NCI-H128 (cell line): ENCODE measurements around the gene VRK1.
"Not testable (repeated sequence)": the region's sequence is repeated elsewhere in the genome, so short reads cannot be mapped to it uniquely, and the experiment has no call there.

Experiments
- DNase-seq: peaks from one replicate; lab custom pipeline; 2025; ENCODE audit not compliant: unreplicated experiment; lab: John Stamatoyannopoulos, UW

Gene VRK1, protein sequence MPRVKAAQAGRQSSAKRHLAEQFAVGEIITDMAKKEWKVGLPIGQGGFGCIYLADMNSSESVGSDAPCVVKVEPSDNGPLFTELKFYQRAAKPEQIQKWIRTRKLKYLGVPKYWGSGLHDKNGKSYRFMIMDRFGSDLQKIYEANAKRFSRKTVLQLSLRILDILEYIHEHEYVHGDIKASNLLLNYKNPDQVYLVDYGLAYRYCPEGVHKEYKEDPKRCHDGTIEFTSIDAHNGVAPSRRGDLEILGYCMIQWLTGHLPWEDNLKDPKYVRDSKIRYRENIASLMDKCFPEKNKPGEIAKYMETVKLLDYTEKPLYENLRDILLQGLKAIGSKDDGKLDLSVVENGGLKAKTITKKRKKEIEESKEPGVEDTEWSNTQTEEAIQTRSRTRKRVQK

DNA sequence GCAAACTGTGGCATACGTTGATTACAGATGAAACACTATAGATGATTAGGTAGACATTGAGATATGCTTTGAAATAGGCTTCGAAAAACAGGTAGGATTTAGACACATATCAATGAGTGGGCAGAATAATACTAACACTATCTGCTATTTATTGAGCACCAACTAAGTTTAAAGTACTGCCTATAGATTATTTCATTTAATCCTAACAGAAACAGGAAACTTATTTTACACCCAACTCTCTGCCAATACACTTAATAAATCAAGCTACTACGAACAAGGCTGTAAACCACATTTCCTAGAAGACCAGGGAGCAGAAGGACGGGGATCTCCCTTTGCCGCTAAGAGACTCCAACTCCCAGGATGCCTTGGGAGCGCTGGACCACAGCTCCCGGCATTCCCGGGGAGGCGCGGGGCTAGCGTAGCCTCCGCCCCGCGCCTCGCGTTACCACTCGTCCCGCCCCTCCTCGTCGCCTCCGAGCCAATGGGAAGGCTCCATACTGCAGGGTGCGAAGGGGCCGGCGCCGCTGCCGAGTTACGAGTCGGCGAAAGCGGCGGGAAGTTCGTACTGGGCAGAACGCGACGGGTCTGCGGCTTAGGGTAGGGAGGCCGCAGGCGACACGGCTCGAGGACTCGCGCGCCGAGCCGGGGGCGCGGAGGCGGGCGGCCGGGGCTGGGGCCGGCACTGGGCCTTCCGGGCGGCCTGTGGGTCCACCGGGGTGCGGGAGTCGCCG is at the start of gene VRK1:
VRK1 (plus strand) TSS at position 532 of the 731 bp plus-strand sequence. CDS start 36,090 bp downstream, outside the sequence.
- peak; percentile 98 for DNase-seq

DNA sequence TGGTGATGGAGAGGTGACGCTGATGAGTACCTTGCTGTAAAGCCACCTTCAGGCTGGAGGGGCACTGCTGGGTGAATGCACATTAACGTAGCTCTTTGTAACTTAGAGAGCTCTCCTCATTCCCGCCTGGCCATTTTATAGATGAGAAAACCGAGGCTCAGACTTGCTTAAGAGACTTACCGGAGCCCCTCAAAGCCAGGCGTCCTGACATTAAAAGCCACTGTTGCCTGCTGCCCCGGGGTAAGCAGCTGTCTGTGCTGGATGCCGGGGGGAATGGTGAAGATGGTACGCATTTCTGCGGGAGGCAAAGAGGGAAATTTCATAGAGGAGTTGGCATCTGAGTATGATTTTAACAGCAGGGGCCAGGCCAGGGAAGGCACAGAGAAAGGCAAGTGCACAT is 49.6 kb upstream of the VRK1 start:
- DNase-seq, result no peak

DNA sequence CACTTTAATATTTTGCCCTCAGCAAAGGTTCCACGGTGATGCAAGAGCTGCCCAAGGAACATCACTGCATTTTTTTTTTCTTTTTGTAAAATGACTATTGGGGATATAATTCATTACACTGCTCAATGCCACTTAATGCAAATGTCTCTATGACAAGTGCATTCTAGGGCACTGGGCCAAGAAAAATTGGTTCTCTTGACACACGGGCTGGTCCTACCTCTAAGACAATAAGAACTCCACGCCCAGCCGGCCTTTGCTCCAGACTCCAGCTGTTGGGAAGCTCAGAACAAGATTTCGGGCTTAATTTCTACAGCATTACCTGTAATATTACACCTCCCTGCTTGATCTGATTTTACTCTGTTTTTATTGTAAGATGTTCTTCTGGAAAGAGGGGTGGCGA is 48.8 kb upstream of the VRK1 start:
- no peak for DNase-seq

DNA sequence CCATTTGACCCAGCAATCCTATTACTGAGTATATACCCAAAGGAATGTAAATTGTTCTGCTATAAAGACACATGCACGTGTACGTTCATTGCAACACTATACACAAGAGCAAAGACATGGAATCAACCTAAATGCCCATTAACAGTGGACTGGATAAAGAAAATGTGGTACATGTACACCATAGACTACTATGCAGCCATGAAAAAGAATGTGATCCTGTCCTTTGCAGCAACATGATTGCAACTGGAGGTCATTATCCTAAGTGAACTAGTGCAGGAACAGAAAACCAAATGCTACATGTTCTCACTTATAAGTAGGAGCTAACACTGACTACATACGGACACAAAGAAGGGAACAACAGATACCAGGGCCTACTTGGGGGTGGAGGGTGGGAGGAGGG is 45.7 kb upstream of the VRK1 start:
- no peak for DNase-seq

DNA sequence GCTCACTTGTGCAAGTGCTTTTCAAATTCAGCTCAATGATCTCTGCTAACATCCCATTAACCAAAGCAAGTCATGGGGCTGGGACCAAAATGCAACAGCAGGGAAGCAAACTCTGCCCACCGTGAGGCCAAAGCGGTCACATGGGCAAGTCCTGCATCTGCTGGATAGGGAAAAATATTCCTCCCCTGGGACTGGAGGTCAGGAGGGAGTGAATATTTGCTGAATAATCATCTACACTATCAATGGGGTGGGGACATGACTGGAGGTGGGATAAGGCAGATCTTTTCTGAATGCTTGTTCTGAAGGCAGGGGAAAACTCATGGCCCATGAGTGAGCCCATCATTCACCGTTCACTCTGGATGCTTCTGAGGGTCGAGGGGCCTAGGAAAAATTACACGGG is 45.1 kb upstream of the VRK1 start:
- DNase-seq, result no peak

DNA sequence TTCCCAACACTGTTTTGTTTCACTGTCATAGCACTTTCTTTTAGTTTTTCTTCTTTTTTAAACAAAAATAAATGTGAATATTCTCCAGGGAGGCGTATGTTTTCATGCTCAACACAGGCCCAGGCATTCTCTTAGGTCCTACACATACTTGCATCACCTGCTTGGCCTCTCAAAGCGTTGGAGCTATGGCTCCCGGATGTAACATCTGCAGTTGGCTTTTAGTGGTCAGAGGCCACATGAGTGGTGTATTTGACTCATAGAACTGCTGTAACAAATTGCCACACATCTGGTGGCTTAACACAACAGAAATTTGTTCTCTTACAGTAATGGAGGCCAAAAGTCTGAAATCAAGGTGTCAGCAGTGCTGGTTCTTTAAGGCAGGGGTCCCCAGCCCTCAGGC is 44.6 kb upstream of the VRK1 start:
- DNase-seq, result no peak

DNA sequence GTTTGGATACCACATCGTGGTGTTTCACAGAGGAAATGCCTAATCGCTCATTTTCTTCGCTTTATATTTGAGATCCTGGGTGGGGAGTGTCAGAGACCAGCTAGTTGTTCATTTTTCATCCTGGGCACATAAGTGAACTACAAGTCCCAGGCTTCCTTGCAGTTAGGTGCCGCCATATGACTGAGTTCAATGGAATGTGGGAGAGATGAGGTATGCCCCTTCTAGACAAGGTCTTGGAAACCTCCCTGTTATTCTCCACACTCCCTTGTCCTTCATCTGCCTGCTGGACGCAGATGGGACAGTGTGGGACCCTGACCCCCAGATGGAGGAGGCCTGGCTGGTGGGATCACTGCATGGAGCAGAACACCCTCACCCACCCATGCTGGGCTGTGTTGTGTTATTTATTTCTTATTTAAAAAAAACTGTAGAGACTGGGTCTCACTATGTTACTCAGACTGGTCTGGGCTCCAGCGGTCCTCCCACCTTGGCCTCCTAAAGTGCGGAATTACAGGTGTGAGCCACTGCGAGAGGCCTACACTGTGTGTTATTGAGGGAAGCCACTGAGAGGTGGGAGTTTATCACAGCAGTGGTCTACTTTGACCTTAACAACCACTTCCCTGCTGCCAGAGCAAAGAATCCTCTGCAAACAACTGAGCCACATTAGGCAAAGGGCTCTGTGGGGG is 42.9 kb upstream of the VRK1 start:
- DNase-seq, result no peak

DNA sequence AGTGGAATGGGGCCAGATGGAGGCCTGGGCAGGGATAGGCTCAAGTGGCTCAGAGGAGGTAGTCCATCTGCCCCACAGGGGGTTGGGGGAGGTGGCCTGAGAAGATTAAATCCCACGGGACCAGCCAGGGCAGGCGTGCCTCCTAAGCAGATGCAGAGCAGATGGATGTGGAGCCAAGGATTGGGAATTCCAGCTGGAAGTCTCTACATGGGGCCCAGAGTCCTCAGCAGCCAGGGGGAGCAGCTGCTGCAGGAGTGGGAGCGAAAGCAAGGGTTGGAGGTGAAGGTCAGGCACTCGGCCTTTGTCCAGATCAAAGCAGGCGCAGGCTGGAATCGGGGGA is 42.4 kb upstream of the VRK1 start:
- no peak for DNase-seq

DNA sequence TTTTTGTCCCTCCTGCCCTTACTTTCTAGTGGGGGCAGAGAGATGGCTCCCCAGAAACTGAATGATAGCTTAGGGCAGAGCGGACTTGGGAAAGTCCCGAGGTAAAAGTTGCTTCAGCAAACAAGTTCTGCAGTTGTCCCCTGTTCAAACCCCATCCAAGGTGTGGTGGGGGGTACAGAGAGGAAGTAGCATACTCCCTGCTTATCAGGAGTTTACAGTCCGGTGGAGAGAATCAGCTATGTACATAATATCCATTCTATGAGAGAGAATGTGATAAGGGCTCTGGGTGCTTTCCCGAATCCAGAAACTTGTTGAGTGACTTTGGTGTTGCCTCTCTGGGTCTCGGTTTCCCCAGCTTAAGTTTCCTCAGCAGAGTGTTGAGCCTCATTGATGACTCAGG is 40.4 kb upstream of the VRK1 start:
- DNase-seq, result no peak

DNA sequence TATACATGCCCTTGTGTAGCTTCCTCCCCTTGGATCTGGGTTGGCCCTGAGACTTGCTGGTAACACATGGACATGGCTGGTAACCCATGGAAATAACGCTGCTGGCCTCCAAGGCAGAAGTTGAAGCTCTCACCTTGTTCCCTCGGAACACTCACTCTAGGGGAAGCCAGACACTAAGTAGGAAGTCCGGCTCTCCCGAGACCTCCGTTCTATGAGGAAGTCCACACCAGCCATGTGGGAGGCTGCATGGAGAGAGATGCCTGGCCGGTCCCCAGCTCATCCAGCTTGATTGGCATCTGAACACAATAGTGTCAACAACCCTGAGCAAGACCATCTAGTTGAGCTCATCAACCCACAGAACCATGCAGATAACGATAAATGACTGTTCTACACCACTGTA is 39.7 kb upstream of the VRK1 start:
- DNase-seq, result no peak

DNA sequence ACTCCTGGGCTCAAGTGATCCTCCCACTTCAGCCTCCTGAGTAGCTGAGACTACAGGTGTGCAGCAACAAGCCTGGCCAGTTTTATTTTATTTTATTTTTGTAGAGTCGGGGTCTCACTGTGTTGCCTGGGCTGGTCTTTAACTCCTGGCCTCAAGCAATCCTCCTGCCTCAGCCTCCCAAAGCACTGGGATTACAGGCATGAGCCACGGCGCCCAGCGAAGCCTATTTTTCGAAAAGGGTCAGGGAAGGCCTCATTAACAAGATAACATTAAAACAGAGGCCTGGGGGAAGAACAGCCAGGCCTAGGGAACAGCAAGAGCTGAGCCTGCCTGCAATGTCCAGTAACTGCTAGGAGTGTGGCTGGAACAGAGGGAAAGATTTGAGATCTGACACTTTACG is 36.1 kb upstream of the VRK1 start:
- no peak for DNase-seq

DNA sequence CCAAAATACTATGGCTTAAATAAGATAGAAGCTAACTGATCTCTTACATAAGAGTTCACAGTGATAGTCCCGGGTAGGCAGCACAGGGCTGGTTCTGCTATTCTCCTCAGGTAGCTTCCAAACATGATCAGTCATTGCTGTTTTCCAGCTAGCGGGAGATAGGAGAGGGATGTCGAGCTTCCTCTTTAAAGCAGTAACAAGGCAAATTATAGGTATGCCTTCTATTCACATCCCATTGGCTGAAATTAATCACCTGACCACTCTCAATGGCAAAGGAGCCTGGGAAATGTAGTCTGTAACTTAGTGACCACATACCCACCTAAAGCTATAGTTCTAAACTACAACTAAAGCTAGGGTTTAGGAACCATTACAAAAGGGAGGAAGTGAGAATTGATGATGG is 34.5 kb upstream of the VRK1 start:
- DNase-seq, result no peak

DNA sequence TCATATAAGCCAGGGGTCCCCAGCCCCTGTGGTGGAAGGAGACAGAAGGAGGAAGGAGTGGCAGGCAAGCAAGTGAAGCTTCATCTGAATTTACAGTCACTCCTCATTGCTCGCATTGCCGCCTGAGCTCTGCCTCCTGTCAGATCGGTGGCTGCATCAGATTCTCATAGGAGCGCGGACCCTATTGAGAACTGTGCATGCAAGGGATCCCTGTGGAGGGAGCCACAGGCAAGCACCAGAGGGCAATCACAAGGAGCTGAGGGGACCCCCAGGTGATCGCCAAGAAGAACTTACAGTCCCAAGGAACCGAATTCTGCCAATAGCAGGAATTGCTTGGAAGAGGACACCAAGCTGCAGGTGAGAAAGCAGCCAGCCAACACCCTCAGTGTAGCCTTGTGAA is 33.2 kb upstream of the VRK1 start:
- no peak for DNase-seq

DNA sequence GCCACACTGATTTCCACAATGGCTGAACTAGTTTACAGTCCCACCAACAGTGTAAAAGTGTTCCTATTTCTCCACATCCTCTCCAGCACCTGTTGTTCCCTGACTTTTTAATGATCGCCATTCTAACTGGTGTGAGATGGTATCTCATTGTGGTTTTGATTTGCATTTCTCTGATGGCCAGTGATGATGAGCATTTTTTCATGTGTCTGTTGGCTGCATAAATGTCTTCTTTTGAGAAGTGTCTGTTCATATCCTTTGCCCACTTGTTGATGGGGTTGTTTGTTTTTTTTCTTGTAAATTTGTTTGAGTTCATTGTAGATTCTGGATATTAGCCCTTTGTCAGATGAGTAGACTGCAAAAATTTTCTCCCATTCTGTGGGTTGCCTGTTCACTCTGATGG is 32.0 kb upstream of the VRK1 start:
- not testable (repeated sequence) for DNase-seq

DNA sequence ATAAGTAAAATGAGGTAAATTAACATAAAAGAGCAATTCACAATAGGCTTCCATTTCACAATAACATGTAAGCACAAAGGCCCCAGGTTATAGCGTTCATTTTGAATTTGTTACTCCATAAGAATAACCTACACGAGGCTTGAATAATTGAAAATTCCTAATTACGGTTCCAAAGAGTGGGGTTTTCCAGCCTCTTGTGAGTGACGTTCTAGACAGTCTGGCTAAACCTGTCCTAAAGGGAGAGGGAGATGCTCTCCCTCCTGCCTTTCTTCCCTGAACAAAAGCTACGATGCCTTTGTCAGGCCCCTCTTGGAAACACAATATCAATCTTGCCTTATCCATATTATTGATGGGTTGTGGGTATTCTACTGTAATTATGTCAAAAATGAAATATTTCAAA is 24.3 kb upstream of the VRK1 start:
- no peak for DNase-seq

DNA sequence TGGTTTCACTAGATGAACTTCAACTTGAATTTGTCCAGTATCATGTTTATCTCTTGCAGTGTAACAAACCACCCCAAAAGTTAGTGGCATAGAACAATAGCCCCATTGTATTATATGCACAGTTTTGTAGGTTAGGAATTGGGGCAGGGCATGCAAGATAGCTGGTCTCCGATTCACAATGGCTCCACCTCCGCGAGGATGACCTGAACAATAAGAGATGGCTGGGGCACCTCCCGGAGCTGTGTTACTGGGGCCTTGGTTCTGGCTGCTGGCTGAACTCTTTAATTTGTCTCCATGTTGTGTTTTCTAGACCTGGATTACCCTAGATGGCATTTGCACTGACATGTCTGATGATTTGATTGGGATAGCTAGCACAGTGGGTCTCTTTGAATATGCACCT is 20.4 kb upstream of the VRK1 start:
- DNase-seq, result no peak

DNA sequence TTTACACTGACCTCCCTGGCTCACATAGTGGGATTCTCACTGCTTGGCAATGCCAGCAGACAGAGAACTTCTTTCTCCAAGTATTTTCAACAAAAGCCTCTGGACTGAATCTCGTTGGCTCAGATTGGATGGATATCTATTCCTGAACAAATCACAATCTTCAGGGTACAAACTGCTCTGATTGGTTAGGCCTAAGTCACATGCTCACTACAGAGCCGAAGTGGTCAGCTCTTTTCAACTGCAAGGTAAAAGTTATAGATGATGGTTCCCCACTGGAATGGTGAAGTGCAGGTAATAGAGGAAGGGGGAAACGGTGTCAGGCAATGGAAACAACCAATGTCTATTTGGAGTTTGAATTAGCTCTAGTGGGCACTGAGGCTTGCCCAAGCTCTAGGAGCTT is 16.7 kb upstream of the VRK1 start:
- no peak for DNase-seq

DNA sequence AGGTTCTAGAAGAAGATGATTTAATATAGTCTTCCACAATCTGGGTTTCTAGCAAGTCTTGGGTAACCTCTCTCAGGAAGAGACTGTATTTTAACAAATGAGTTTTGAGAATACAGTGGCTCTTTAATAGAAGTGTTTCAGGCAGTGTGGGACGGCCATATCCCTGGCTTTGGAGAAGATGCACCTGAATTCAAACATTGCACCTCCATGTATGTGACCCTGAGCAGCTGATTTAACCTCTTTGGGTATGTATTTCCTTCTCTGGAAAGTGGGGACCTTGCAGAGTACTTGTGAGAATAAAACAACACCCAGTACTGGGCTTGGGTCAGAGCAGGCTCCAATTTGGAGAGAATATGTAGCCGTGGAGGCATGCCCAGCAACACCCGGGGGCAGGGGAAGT is 15.8 kb upstream of the VRK1 start:
- DNase-seq, result no peak

DNA sequence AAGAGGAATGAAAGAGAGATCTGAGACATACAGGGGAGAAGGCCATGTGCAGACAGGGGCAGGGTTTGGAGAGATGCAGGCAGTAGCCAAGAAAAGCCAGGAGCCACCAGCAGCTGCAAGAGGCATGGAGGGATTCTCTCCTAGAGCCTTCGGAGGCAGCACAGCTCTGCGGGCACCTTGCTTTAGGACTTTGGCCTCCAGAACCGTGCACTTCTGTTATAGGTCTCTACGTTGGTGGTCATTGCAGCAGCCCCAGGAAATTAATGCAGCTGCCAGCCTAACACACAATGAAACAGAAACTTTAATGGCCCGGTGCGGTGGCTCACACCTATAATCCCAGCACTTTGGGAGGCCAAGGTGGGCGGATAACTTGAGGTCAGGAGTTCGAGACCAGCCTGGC is 14.7 kb upstream of the VRK1 start:
- DNase-seq, result no peak

DNA sequence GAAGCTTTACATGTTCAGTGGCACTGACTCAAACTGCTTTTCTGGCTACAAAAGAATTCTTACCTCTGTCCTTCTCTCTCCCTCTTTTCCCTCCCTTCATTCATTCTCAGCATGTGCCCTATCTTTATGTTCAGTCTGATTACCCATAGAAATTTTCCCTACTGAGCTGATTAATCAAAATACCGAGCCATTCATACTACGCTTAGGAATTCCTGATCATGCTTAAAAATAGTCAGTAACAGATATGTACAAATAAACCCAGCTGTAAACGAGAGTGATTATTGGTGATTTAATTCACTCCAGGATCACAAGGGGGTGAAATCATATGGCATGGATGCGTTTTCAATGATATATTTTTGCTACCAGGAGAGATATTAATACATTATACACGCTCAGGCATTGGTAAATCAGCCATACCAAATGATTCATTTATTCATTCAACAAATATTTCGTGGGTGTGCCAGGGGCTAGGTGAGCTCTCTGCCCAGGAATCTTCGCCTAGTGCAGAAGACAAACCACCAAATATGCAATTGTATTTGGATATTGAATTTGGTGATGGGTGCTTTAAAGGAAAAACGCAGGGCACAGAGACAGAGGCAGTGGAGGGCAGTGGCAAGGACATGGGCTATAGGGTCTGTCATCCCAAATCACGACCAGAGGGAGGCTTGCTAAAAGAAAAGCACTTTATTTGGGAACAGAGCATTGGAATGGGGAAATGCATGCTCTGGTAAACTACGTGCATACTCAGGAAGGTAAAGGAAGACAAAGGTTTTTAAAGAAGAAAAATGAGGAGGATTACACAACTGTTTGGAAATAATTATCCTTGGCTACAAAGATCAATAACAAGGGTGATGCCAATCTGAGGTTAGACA is 13.9 kb upstream of the VRK1 start:
- DNase-seq, result no peak

DNA sequence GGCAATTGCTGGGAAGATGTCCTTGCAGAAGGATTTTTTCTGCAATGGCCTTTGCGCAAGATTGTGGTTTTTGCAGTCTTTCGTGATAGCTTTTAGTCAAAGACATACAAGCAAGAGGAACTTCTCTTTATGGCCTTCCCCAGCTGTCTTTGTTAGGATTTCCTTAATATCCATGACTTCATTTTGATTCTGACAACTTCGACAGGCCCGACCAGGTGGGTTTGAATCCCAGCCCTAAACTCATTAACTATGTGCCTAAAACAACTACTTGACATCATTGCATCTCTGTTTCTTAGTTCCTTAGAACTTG is 13.3 kb upstream of the VRK1 start:
- no peak for DNase-seq
